ENCODE data around the gene ANO9. TPM values are rescaled to one million over a fixed set of nuclear protein-coding genes. Genes with fewer than 3 reads are reported as not detected.

ANO9 gene
- total RNA-seq, 1 donor from 2014 or later, result 1.9 TPM

DNA sequence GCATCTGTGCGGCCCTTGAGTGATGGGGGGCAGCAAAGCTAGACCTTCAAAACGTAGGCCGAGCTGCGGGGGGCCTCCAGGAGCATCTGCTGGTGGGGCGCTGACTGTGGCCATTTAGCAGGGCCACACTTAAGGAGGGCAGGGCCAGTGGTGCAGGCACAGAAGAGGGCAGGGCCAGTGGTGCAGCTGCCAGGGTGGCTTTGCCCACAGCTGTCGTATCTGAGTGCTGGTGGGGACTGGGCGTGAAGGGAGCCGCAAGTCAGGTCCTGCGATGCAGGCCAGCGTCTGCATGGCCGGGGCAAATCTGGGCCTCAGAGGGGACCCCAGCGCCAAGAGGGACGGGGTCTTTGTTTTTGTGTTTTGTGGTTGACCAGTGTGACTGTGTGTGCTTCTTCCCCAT, 37.5 kb upstream of the ANO9 start:
- no peak for FAIRE-seq
- no peak overlapping the region for H3K9ac ChIP-seq (ENCODE audit: low read length)
- no peak overlapping the region for H2AFZ ChIP-seq (ENCODE audit: low read depth, low read length)
- H3K27ac ChIP-seq (ENCODE audit: low read depth, low read length), result no peak overlapping the region
- no peak overlapping the region for H3K4me3 Mint-ChIP-seq (ENCODE audit: unreplicated experiment)
- no peaks in the 10 kb centered on the region for H3K4me1 ChIP-seq (ENCODE audit: insufficient read depth, low read length)
- H3K4me1 Mint-ChIP-seq (ENCODE audit: low read depth, unreplicated experiment), result no peaks in the 10 kb centered on the region
- no peaks in the 10 kb centered on the region for H3K9me3 Mint-ChIP-seq (ENCODE audit: unreplicated experiment)
- peaks cover 34% of the 10 kb centered on the region for H3K79me2 ChIP-seq (ENCODE audit: insufficient read depth, low read length)
- H3K4me2 ChIP-seq (ENCODE audit: low read length), result no peak overlapping the region
- no peak overlapping the region for H3K4me3 ChIP-seq (ENCODE audit: insufficient read depth, low read depth, low read length)
- H3K36me3 Mint-ChIP-seq (ENCODE audit: low read depth, unreplicated experiment), result peaks cover 15% of the 10 kb centered on the region
- TF ChIP-seq EZH2 (IDR thresholded peaks at IDR 0.05; ENCODE audit: insufficient read depth, low read length), result no peak
- TF ChIP-seq, protein P1, sequence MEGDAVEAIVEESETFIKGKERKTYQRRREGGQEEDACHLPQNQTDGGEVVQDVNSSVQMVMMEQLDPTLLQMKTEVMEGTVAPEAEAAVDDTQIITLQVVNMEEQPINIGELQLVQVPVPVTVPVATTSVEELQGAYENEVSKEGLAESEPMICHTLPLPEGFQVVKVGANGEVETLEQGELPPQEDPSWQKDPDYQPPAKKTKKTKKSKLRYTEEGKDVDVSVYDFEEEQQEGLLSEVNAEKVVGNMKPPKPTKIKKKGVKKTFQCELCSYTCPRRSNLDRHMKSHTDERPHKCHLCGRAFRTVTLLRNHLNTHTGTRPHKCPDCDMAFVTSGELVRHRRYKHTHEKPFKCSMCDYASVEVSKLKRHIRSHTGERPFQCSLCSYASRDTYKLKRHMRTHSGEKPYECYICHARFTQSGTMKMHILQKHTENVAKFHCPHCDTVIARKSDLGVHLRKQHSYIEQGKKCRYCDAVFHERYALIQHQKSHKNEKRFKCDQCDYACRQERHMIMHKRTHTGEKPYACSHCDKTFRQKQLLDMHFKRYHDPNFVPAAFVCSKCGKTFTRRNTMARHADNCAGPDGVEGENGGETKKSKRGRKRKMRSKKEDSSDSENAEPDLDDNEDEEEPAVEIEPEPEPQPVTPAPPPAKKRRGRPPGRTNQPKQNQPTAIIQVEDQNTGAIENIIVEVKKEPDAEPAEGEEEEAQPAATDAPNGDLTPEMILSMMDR (IDR thresholded peaks at IDR 0.05; ENCODE audit: insufficient read depth, low read depth, low read length), result no peak
- no peaks in the 10 kb centered on the region for H3K27me3 Mint-ChIP-seq (ENCODE audit: low read depth, unreplicated experiment)
- no peaks in the 10 kb centered on the region for H3K27me3 ChIP-seq (ENCODE audit: insufficient read depth, low read length)
- peaks cover 25% of the 10 kb centered on the region for H4K20me1 ChIP-seq (ENCODE audit: insufficient read depth, low read length)
- H3K36me3 ChIP-seq (ENCODE audit: insufficient read depth, low read length), result no peaks in the 10 kb centered on the region
- H3K9me3 ChIP-seq (ENCODE audit: insufficient read depth, low read depth, low read length), result no peaks in the 10 kb centered on the region
- no peak overlapping the region for H3K27ac Mint-ChIP-seq (ENCODE audit: unreplicated experiment)
- DNase-seq (ENCODE audit: low read depth), result no peak

DNA sequence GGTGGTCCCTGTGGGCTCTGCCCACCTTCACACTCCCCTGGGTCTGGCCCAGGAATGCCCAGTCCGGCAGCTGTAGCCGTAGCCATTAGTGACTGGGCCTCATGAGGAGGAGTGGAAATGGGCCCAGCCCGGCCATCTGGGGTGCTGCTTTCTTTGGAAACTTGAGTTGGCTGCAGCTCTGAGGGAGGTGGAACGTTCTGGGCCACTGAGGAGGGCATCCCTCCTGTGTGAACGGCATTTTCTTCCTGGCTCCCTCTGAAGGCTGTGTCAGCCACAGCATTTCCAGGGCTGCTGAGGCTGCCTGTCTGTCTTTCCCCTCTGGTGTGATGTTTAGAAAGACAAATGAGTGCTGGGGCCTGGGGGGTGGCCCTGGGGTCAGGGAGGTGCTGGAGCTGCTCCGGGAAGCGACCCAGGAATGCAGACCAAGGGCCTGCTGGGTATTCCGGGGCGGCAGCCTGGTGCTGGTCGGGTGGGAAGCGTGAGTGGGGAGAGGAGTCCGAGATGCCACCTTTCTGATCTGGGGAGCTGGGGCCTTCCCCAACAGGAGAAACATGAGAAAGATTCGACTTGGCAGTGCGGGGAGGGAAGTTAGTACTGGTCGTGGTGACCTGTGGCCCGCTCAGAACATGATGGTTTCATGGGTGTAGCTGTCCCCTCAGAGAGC, 35.4 kb upstream of the ANO9 start:
- no peak for DNase-seq (ENCODE audit: low read depth)
- Histone ChIP-seq H3K27me3 (ENCODE audit: insufficient read depth, low read length) (no peaks in the 10 kb centered on the region), H4K20me1 (ENCODE audit: insufficient read depth, low read length) (peaks cover 22% of the 10 kb centered on the region), H3K27ac (ENCODE audit: low read depth, low read length) (no peak overlapping the region), H3K4me2 (ENCODE audit: low read length) (no peak overlapping the region), H3K9me3 (ENCODE audit: insufficient read depth, low read depth, low read length) (no peaks in the 10 kb centered on the region), H3K79me2 (ENCODE audit: insufficient read depth, low read length) (peaks cover 43% of the 10 kb centered on the region), H3K4me1 (ENCODE audit: insufficient read depth, low read length) (no peaks in the 10 kb centered on the region), H3K36me3 (ENCODE audit: insufficient read depth, low read length) (no peaks in the 10 kb centered on the region), H3K9ac (ENCODE audit: low read length) (no peak overlapping the region), H3K4me3 (ENCODE audit: insufficient read depth, low read depth, low read length) (no peak overlapping the region), H2AFZ (ENCODE audit: low read depth, low read length) (no peak overlapping the region)
- FAIRE-seq, result no peak
- no peak for TF ChIP-seq EZH2 (IDR thresholded peaks at IDR 0.05; ENCODE audit: insufficient read depth, low read length)
- TF ChIP-seq, protein P1 (IDR thresholded peaks at IDR 0.05; ENCODE audit: insufficient read depth, low read depth, low read length), result no peak
- no peaks in the 10 kb centered on the region for H3K9me3 Mint-ChIP-seq (ENCODE audit: unreplicated experiment)
- H3K4me3 Mint-ChIP-seq (ENCODE audit: unreplicated experiment), result no peak overlapping the region
- H3K36me3 Mint-ChIP-seq (ENCODE audit: low read depth, unreplicated experiment), result peaks cover 7% of the 10 kb centered on the region
- no peaks in the 10 kb centered on the region for H3K27me3 Mint-ChIP-seq (ENCODE audit: low read depth, unreplicated experiment)
- no peaks in the 10 kb centered on the region for H3K4me1 Mint-ChIP-seq (ENCODE audit: low read depth, unreplicated experiment)
- no peak overlapping the region for H3K27ac Mint-ChIP-seq (ENCODE audit: unreplicated experiment)

DNA sequence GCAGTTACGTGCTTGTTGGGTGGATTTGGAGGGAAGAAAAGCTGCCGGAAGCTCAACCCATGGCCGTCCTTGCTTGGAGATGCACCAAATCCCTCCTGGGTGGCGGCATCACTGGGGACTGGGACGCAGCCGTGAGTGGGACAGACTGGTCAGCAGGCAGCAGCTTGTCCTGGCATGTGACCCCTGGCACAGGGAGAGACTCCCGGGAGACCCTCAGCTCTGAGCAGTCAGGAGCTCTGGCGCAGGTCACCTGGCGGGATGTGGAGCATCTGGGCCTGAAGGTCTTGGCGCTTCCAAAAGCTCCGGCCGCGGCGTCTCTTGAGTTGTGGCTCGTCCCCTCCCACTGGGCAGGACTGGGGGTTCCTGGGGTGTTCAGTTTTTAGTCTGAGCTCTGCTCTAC, 34.6 kb upstream of the ANO9 start:
- no peak overlapping the region for H3K4me2 ChIP-seq (ENCODE audit: low read length)
- FAIRE-seq, result no peak
- Mint-ChIP-seq H3K36me3 (ENCODE audit: low read depth, unreplicated experiment) (peaks cover 7% of the 10 kb centered on the region), H3K4me3 (ENCODE audit: unreplicated experiment) (no peak overlapping the region), H3K27me3 (ENCODE audit: low read depth, unreplicated experiment) (no peaks in the 10 kb centered on the region), H3K4me1 (ENCODE audit: low read depth, unreplicated experiment) (no peaks in the 10 kb centered on the region), H3K9me3 (ENCODE audit: unreplicated experiment) (no peaks in the 10 kb centered on the region), H3K27ac (ENCODE audit: unreplicated experiment) (no peak overlapping the region)
- no peak overlapping the region for H3K27ac ChIP-seq (ENCODE audit: low read depth, low read length)
- H4K20me1 ChIP-seq (ENCODE audit: insufficient read depth, low read length), result peaks cover 24% of the 10 kb centered on the region
- H3K9me3 ChIP-seq (ENCODE audit: insufficient read depth, low read depth, low read length), result no peaks in the 10 kb centered on the region
- TF ChIP-seq, protein P1 (IDR thresholded peaks at IDR 0.05; ENCODE audit: insufficient read depth, low read depth, low read length), result no peak
- no peak for TF ChIP-seq EZH2 (IDR thresholded peaks at IDR 0.05; ENCODE audit: insufficient read depth, low read length)
- H3K4me1 ChIP-seq (ENCODE audit: insufficient read depth, low read length), result no peaks in the 10 kb centered on the region
- DNase-seq (ENCODE audit: low read depth), result no peak
- H3K36me3 ChIP-seq (ENCODE audit: insufficient read depth, low read length), result no peaks in the 10 kb centered on the region
- H2AFZ ChIP-seq (ENCODE audit: low read depth, low read length), result no peak overlapping the region
- no peak overlapping the region for H3K4me3 ChIP-seq (ENCODE audit: insufficient read depth, low read depth, low read length)
- H3K79me2 ChIP-seq (ENCODE audit: insufficient read depth, low read length), result peaks cover 49% of the 10 kb centered on the region
- no peak overlapping the region for H3K9ac ChIP-seq (ENCODE audit: low read length)
- no peaks in the 10 kb centered on the region for H3K27me3 ChIP-seq (ENCODE audit: insufficient read depth, low read length)
